HG03135 (cell line): ENCODE data around the gene HAND2.

ENCODE experiments used
- ATAC-seq: cut with Tn5 transposase; IDR thresholded peaks from one replicate; pipeline ENCODE4 v1.9.1; 2021; ENCODE audit warnings: mild to moderate bottlenecking, moderate library complexity; ENCODE audit not compliant: unreplicated experiment

Gene HAND2

GRCh38 chr4:173536808-173537429 is 6.9 kb upstream of the HAND2 start:
- no peak for ATAC-seq

- ATAC-seq = no peak
These were observed 5.9 kb upstream of the HAND2 start for GRCh38 chr4:173535957-173536356.

DNA sequence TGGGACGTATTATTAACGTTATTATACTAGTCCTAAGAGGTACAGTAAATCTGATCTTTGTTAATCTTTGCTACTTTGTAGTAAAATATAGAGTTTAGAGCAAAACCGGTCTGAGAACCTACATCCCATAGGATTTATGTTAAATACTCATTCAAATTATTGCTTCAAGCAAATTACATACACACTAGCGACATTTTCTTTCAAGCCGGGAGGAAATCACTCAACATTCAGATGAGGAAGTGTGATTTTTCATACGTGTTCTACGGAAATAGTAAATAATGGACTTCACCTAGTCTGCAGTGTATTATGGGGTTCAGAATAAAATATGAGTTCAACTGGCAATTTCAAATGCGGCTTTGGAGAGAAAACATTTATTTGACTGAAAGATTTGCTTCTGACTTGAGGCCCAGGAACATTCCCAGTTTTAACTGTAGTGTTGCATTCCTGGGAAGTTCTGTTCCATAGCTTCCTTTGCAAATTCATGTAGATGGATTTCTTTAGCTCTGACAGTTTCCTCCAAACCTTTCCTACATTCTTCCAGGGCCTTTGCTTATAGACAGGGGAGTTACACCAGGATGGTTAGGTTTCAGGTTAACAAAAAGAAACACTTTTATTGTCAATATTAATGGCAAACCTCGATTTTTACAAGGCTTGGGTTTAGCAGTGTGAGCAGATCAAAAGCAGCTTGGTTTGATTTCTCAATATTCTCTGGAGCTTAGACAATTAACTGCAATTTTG is 5.3 kb upstream of the HAND2 start:
- no peak for ATAC-seq

- no peak for ATAC-seq
These were observed 4.4 kb upstream of the HAND2 start for GRCh38 chr4:173534434-173534833.

DNA sequence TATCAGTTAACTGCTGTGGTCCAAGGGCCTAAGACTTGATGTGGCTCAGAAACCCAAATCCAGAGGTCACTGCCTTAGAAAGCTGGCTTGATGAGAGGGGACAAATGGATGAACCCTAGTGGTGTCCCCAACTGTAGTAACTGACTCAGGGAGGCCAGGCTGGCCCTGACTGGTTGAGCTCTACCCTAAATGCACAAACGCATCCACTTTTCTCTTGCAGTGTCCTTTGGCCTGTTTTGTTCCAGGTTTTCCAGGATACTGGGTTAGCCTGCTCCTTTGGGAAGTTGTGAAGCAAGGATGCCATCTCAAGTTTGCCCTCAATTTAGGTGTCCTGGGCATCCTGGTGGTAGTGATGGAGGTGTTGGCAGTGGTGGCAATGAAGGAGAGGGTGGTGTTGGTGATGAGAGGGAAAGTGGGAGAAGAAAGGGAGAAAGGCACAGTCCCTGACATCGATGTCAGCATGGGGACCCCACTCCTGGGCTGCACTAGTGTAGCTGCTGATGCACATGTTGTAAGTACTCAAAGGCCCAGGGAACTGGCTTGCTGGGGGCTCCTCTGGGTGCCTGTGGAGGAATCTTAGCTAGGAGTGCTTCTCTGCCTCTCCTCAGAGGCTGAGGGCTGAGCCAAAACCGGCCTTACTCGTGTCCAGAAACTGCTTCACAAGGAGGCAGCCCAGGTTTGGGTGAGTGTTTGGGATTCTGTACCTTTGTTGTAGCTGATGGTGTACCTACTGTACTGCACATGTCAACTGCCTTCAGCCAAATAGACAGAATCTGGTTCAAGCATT is 2.9 kb upstream of the HAND2 start:
- no peak for ATAC-seq

- ATAC-seq = no peak
These were observed 1.3 kb upstream of the HAND2 start for GRCh38 chr4:173531086-173531965.

DNA sequence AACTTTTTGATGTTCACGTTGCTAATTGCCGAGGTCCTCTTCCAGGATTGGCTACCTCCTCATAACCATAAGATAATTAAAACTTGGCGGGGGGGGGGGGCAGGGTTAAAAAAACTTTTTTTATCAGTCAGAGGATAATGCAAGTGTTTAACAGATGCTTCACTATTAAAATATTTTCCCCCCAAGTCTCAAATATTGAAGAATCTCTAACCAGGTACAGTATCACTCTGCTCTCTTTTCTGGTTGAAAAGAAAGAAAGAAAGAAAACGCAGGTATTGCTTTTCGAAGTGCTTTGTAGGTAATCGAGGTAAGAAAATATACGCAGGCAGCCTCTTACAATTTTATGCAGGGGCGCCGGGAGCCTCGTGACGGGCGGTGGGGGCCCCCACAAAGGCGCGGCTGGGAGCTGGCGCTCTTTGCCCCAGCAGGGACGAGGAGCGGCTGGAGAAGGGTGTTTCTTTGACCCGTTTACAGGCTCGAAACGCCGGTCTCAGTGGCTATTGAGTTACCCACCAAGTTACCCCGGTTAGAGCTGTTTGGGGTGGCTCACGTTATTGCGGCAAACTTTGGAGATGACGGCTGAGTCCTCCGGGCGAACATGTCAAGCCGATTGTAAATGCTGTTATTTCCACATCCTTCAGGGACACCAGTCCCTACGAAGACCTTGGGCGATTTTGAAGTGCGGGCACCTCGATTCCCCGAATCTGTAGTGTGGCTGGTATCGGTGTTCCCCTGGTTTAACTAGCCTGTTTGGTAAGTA is 477 bp upstream of the HAND2 start:
- no peak for ATAC-seq

GRCh38 chr4:173528378-173529321 is 1.4 kb downstream of the HAND2 start:
- ATAC-seq = no peak

DNA sequence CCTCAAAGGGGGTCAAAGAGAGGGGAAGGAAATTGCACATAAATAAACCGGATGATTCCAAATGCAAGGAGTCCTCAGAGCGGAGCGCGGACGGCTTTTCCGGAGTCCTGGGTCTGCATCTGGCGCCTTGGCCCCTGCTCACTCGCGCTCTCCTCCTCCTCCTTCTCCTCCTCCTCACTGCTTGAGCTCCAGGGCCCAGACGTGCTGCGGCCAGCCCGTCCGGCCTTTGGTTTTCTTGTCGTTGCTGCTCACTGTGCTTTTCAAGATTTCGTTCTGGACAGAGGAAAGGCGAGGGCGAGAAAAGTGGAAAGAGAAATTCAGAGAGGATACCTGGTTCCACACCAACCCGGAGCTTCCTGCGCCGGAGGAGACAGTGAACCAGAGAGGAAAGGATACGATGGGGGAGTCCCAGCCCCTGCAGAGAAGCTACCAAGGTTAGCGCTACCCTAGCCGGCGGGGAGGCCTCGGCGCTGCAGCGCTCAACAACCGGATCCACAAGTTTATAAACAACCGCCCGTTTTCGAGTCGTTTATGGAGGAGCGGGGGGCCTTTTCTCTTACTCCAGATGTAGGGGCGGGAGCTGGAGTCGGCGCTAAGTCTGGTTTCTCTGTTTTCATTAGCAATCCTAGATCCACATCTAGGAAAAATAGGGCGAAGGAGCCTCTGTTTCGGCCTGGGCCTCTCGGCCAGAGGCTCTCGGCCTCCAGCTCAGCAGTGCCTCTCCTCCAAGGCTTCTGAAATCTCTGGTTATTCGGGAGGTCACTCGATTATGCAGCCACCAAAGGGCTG is 2.7 kb downstream of the HAND2 start:
- no peak for ATAC-seq

DNA sequence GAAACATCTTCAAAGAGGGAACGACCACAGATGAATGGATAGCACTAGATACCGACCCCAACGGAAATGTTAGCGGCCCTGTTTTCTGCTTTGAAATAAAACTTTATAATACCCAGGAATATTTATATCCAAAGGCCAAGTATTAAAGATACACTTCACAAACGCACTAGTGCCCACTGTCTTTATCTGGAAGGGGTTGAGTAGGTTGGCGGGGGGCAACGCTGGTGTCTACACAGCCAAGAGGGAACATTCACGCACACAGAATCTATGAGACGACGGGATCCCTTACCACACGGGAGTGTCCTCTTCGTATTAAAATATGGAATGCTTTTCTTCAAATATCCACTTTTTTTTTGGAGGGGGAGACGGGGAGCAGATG is 3.3 kb downstream of the HAND2 start:
- ATAC-seq = no peak

DNA sequence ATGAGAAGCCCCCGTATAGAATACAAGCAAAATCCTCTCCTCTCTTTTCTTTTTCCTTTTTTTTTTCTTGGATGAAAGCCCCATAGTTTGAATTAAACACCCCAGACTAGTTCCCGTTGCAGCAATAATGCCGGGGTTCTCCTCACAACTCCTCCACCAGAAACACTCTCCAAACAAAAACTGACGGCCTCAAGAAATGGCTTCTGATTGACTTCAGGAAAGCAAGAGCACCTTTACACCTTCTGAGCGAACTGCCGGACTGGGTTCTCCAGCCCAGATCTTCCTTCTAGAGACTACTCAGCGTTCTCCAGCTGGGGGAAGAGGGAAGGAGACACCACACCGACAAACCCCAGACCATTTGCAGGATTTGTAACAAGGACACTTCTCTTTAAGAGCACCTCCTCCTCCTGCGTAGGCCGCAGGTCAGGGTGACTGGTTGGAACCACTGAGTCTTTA is 4.0 kb downstream of the HAND2 start:
- ATAC-seq = no peak

DNA sequence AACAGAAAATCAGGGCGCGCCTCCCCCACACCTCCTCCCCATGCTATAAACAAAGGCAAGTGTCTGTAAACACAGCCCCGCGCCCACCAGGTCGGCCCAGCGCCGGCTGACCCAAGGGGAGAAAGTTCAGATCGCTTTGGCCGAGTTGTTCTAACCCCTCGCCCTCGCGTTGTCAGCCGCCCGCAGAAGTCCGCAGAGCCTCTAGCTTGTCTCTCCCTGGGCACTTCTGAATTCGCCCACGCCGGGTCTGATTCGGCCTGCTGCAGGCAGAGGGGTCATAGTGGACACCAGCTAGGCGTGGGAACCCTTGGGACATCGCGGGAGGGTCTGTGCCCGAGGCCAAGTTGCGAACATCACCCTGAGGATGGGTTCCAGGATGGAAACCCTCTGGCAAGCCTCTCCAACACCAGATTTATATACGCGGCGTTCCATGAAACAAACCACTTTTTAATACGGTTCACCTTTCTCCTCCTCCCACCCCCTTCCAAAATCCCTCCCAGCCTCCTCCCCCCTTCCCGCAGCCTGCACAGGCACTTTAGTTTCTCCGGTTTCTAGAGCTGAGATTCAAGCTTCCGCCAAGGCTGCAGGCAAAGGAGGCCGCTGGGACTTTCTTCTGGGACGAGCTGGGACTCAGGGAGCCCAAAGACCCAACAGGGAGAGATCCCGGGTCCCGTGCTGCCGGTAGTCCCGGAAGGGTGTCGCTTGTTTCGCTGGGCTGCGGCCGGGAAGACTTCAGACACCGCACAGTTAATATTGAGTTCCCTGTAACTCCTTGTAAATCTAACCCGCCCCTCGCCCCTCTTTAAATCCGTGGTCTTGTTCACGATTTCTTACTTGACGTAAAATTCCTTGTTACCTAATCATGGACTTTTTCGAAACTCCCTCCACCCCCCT is 4.7 kb downstream of the HAND2 start:
- ATAC-seq = no peak

DNA sequence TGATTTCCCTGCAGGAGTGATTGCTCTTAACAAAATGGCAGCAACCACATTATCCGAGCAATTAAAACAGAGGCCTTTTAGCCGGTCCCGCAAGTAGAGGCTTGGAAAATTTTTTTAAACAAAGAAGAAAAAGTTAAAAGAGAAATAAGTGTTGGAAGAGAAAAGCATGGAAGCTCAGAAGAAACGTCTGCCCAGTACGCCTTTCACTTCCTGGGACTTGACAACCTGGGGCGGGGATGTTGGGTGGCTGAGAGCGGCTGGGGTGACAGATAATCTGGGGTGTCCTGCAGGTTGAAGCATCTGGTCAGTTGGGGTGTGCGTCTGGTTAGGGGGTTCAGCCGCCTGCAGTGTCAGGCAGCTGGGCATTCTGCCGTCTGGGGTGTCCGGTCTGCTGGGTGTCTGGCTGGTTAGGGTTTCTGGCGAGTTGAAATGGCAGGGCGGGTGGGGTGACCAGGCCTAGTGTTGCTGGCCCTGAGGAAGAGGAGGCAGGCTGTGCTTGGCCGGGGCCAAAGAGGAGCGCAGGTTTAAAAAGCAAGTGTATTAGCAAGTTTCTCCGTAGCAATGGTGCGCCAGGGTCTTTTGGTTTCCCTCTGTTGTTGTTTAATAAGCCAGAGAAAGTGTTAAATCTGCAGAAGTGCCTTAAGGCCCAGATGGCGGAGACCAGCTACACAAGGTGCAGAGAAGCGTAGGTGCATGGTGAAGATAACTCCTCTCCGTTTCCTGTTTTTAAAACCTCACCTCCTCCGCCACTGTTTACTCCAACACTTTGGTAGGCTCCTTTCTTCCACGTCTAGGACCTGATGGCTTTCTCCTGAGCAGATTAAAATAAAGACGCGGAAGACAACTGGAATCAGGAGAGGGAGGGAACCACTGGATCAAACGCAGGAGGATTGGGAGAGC is 5.6 kb downstream of the HAND2 start:
- ATAC-seq = no peak

DNA sequence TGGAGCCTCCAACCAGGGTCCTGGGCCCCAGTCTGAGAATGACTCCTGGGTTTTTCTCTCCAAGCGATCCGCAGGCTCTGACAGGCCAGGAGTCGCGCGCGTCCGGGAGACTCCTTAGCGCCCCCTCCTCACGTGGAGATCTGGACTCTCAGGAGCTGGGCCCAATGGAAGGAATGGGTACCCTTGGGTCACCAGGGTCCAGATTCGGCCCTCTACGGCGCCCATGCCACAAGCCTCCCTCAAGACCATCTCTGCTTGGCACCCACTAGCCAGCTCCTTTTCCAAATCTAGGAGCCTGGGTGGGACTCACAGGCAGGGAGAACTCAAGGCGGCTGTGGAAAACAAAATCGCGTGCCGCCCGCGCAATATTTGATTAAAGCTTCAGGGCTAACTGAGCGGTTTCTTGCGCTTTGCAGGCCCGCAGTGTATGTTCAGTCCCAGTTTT is 7.1 kb downstream of the HAND2 start:
- no peak for ATAC-seq

GRCh38 chr4:173522160-173522950 is 7.7 kb downstream of the HAND2 start:
- ATAC-seq = no peak
